ENCODE measurements around the gene INCA1.

DNA sequence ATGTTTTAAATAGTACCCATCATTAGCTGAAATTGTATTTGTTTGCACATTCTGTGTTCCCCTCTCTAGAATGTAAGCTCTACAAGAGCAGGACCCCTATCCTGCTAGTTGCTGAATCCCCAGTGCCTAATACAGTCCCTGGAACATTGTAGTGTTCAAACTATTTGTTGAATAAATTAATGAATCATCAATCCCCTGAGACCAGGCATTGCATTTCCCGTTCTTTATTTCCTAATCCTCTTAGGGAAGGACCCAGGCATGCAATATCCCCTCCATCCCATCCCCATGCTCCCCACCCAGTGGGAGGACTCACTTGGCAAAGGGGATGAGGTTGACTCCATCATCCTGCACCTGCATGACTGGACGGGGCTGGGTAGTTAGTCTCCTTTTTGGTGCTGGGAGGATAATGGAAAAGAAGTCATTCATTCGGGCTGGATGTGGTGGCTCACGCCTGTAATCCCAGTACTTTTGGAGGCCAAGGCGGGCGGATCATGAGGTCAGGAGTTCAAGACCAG lies 3.2 kb downstream of the INCA1 start:
- no peak for TF ChIP-seq POLR2AphosphoS5 (IDR thresholded peaks at IDR 0.05; ENCODE audit: low read depth, low read length)
- no peak for TF ChIP-seq POLR2A (IDR thresholded peaks at IDR 0.05; ENCODE audit: low read depth, low read length)
- TF ChIP-seq TAF1 (IDR thresholded peaks at IDR 0.05; ENCODE audit: low read depth, low read length), result no peak

Data from GM12891 (cell line).